HEK293 (cell line): ENCODE data around the gene LSM3.

Experiments used
- CTCF ChIA-PET: fragments of 350-600 bp; formaldehyde crosslinking; extraction: SDS; loops from one replicate; lab custom pipeline; 2021; ENCODE audit warnings: antibody characterized with exemption; lab: Yijun Ruan, JAX
- POLR2A ChIA-PET: fragments of 300-600 bp; formaldehyde crosslinking; extraction: SDS; loops from one replicate; lab custom pipeline; 2020; ENCODE audit warnings: antibody characterized with exemption, inconsistent platforms; lab: Yijun Ruan, JAX
- H3K27ac ChIP-seq: fragments of 200-500 bp; sonication (Bioruptor generic); 2 replicates; pipeline ENCODE4 v1.5.1; 2014; ENCODE audit warnings: low read depth, low read length, control low read depth, inconsistent platforms; ENCODE audit errors: extremely low read depth
- H3K36me3 ChIP-seq, 2 experiments: fragments of 200-500 bp in 1 of 2; sonication (Bioruptor generic) in 1 of 2; 1 replicate in 1 of 2; 2 replicates in 1 of 2; pipeline ENCODE4 v1.5.1; 2014 to 2017; ENCODE audit warnings: inconsistent platforms in 2 of 2, low read length in 2 of 2; ENCODE audit not compliant: control insufficient read depth in 2 of 2, insufficient read depth in 1 of 2
- H3K4me1 ChIP-seq: fragments of 200-500 bp; sonication (Bioruptor generic); 2 replicates; pipeline ENCODE4 v1.5.1; 2014; ENCODE audit warnings: mild to moderate bottlenecking, low read length, inconsistent platforms; ENCODE audit not compliant: control insufficient read depth, insufficient read depth
- H3K4me3 ChIP-seq: 2 replicates; pipeline ENCODE4 v1.5.1; 2011; ENCODE audit warnings: low read depth, mild to moderate bottlenecking, control low read depth, low read length, moderate library complexity
- H3K9me3 ChIP-seq: fragments of 200-500 bp; sonication (Bioruptor generic); 2 replicates; pipeline ENCODE4 v1.5.1; 2014; ENCODE audit warnings: low read depth, low read length, inconsistent platforms; ENCODE audit not compliant: control insufficient read depth, insufficient read depth
- FEZF1 ChIP-seq: fragments of 450-650 bp; formaldehyde crosslinking; IDR thresholded peaks from 2 replicates; pipeline ENCODE4 v1.5.1; 2016; ENCODE audit warnings: missing biosample characterization, missing genetic modification characterization
- GFI1B ChIP-seq: fragments of 450-650 bp; formaldehyde crosslinking; IDR thresholded peaks from 2 replicates; pipeline ENCODE4 v1.5.1; 2016; ENCODE audit warnings: missing biosample characterization, missing genetic modification characterization
- KLF16 ChIP-seq: fragments of 450-650 bp; formaldehyde crosslinking; IDR thresholded peaks from 2 replicates; pipeline ENCODE4 v1.5.1; 2017; ENCODE audit warnings: missing biosample characterization, missing genetic modification characterization
- MEIS1 ChIP-seq: sonication (generic); formaldehyde crosslinking; IDR thresholded peaks from 2 replicates; pipeline ENCODE4 v1.8.1; 2022; ENCODE audit warnings: missing genetic modification reagents, mild to moderate bottlenecking, borderline replicate concordance
- SP3 ChIP-seq: fragments of 450-650 bp; formaldehyde crosslinking; IDR thresholded peaks from 2 replicates; pipeline ENCODE4 v1.5.1; 2016; ENCODE audit warnings: missing biosample characterization, missing genetic modification characterization
- TCF7L2 ChIP-seq: IDR thresholded peaks from 2 replicates; pipeline ENCODE4 v1.6.1; 2011; ENCODE audit warnings: low read depth, mild to moderate bottlenecking, inconsistent platforms, low read length, moderate library complexity, borderline replicate concordance
- TRIM28 ChIP-seq: IDR thresholded peaks from 2 replicates; pipeline ENCODE4 v1.6.1; 2011; ENCODE audit warnings: low read length, control low read depth, borderline replicate concordance
- ZBTB17 ChIP-seq: fragments of 450-650 bp; formaldehyde crosslinking; IDR thresholded peaks from 2 replicates; pipeline ENCODE4 v1.5.1; 2016; ENCODE audit warnings: missing biosample characterization, missing genetic modification characterization
- ZNF221 ChIP-seq: fragments of 450-650 bp; formaldehyde crosslinking; IDR thresholded peaks from 2 replicates; pipeline ENCODE4 v1.5.1; 2017; ENCODE audit warnings: missing biosample characterization, missing genetic modification characterization, borderline replicate concordance
- ZNF274 ChIP-seq, 2 experiments: fragments of 200-500 bp in 1 of 2; fragments of 450-650 bp in 1 of 2; sonication (Bioruptor generic) in 1 of 2; formaldehyde crosslinking in 1 of 2; IDR thresholded peaks; 2 replicates each; pipeline versions ENCODE4 v1.5.1 to v1.6.1; 2014 to 2016; ENCODE audit warnings: borderline replicate concordance in 1 of 2, inconsistent platforms in 1 of 2, low read length in 1 of 2, missing biosample characterization in 1 of 2, missing genetic modification characterization in 1 of 2
- ZNF544 ChIP-seq: fragments of 450-650 bp; formaldehyde crosslinking; IDR thresholded peaks from 2 replicates; pipeline ENCODE4 v1.5.0; 2017; ENCODE audit warnings: missing biosample characterization, missing genetic modification characterization
- ZNF670 ChIP-seq: fragments of 450-650 bp; formaldehyde crosslinking; IDR thresholded peaks from 2 replicates; pipeline ENCODE4 v1.5.1; 2016; ENCODE audit warnings: missing biosample characterization, missing genetic modification characterization, low read depth
- ZSCAN30 ChIP-seq: fragments of 450-650 bp; IDR thresholded peaks from 2 replicates; pipeline ENCODE4 v1.5.1; 2018; ENCODE audit warnings: missing biosample characterization, mild to moderate bottlenecking, missing genetic modification characterization, moderate library complexity
- TF ChIP-seq, protein P1 (sequence below): fragments of 450-650 bp; formaldehyde crosslinking; IDR thresholded peaks from 2 replicates; pipeline ENCODE4 v1.5.1; 2016; ENCODE audit warnings: missing biosample characterization, missing genetic modification characterization
- TF ChIP-seq, protein P2 (sequence below): fragments of 450-650 bp; formaldehyde crosslinking; IDR thresholded peaks from 2 replicates; pipeline ENCODE4 v1.5.1; 2017; ENCODE audit warnings: missing biosample characterization, missing genetic modification characterization
- TF ChIP-seq, protein P3 (sequence below): sonication (generic); formaldehyde crosslinking; IDR thresholded peaks from 2 replicates; pipeline ENCODE4 v1.8.1; 2022; ENCODE audit warnings: mild to moderate bottlenecking, moderate library complexity, missing genetic modification reagents
- TF ChIP-seq, protein P4 (sequence below): fragments of 450-650 bp; formaldehyde crosslinking; IDR thresholded peaks from 2 replicates; pipeline ENCODE4 v1.5.1; 2017; ENCODE audit warnings: missing biosample characterization, missing genetic modification characterization
- TF ChIP-seq, protein P5 (sequence below): fragments of 450-650 bp; formaldehyde crosslinking; IDR thresholded peaks from 2 replicates; pipeline ENCODE4 v1.5.1; 2017; ENCODE audit warnings: missing biosample characterization, mild to moderate bottlenecking, missing genetic modification characterization, moderate library complexity

The LSM3 gene

DNA sequence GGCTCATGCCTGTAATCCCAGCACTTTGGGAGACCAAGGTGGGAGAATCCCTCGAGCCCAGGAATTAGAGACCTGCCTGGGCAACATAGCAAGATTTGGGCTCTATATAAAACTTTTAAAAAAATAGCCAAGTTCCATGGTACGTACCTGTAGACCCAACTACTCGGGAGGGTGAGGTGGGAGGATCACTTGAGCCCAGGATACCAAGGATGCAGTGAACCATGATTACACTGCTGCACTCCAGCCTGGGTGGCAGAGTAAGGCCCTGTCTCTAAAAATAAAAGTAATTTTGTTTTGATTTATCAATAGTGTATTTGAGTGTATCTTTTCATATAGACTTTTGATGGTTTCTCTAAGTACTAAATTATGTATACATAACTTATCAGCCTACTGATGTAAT is 63.1 kb downstream of the LSM3 start:
- CTCF ChIA-PET, result interaction anchor here (0.6 to 1.2 kb wide), 5 partner anchors 38 to 345 kb away, joined by 3 to 12 read pairs (median 3); no protein-coding TSS in a partner anchor
- Histone ChIP-seq H3K4me3 (no peak overlapping the region), H3K27ac (no peak overlapping the region), H3K9me3 (no peaks in the 10 kb centered on the region), H3K36me3 (no peaks in the 10 kb centered on the region), H3K4me1 (no peaks in the 10 kb centered on the region)
- POLR2A ChIA-PET, result no interaction called here
- TF ChIP-seq KLF16 (tag by site-specific recombination) (no peak), ZNF544 (tag by site-specific recombination) (no peak), TRIM28 (no peak), SP3 (tag by site-specific recombination) (no peak), ZSCAN30 (tag by site-specific recombination) (no peak), MEIS1 (CRISPR knock-in tag) (no peak), ZNF670 (no peak), ZNF274 (IDR thresholded peaks at IDR 0.05; ENCODE audit: low read length) (no peak), ZNF274 (tag by site-specific recombination; IDR thresholded peaks at IDR 0.05; ENCODE audit: borderline replicate concordance) (no peak), GFI1B (no peak), TCF7L2 (no peak), ZBTB17 (tag by site-specific recombination) (no peak), ZNF221 (tag by site-specific recombination) (no peak), FEZF1 (tag by site-specific recombination) (no peak)
- TF ChIP-seq, protein P1, sequence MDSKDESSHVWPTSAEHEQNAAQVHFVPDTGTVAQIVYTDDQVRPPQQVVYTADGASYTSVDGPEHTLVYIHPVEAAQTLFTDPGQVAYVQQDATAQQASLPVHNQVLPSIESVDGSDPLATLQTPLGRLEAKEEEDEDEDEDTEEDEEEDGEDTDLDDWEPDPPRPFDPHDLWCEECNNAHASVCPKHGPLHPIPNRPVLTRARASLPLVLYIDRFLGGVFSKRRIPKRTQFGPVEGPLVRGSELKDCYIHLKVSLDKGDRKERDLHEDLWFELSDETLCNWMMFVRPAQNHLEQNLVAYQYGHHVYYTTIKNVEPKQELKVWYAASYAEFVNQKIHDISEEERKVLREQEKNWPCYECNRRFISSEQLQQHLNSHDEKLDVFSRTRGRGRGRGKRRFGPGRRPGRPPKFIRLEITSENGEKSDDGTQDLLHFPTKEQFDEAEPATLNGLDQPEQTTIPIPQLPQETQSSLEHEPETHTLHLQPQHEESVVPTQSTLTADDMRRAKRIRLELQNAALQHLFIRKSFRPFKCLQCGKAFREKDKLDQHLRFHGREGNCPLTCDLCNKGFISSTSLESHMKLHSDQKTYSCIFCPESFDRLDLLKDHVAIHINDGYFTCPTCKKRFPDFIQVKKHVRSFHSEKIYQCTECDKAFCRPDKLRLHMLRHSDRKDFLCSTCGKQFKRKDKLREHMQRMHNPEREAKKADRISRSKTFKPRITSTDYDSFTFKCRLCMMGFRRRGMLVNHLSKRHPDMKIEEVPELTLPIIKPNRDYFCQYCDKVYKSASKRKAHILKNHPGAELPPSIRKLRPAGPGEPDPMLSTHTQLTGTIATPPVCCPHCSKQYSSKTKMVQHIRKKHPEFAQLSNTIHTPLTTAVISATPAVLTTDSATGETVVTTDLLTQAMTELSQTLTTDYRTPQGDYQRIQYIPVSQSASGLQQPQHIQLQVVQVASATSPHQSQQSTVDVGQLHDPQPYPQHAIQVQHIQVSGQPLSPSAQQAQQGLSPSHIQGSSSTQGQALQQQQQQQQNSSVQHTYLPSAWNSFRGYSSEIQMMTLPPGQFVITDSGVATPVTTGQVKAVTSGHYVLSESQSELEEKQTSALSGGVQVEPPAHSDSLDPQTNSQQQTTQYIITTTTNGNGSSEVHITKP, result no peak
- TF ChIP-seq, protein P2, sequence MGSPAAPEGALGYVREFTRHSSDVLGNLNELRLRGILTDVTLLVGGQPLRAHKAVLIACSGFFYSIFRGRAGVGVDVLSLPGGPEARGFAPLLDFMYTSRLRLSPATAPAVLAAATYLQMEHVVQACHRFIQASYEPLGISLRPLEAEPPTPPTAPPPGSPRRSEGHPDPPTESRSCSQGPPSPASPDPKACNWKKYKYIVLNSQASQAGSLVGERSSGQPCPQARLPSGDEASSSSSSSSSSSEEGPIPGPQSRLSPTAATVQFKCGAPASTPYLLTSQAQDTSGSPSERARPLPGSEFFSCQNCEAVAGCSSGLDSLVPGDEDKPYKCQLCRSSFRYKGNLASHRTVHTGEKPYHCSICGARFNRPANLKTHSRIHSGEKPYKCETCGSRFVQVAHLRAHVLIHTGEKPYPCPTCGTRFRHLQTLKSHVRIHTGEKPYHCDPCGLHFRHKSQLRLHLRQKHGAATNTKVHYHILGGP (tag by site-specific recombination), result no peak
- TF ChIP-seq, protein P3, sequence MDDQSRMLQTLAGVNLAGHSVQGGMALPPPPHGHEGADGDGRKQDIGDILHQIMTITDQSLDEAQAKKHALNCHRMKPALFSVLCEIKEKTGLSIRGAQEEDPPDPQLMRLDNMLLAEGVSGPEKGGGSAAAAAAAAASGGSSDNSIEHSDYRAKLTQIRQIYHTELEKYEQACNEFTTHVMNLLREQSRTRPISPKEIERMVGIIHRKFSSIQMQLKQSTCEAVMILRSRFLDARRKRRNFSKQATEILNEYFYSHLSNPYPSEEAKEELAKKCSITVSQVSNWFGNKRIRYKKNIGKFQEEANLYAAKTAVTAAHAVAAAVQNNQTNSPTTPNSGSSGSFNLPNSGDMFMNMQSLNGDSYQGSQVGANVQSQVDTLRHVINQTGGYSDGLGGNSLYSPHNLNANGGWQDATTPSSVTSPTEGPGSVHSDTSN (CRISPR knock-in tag), result no peak
- TF ChIP-seq, protein P4, sequence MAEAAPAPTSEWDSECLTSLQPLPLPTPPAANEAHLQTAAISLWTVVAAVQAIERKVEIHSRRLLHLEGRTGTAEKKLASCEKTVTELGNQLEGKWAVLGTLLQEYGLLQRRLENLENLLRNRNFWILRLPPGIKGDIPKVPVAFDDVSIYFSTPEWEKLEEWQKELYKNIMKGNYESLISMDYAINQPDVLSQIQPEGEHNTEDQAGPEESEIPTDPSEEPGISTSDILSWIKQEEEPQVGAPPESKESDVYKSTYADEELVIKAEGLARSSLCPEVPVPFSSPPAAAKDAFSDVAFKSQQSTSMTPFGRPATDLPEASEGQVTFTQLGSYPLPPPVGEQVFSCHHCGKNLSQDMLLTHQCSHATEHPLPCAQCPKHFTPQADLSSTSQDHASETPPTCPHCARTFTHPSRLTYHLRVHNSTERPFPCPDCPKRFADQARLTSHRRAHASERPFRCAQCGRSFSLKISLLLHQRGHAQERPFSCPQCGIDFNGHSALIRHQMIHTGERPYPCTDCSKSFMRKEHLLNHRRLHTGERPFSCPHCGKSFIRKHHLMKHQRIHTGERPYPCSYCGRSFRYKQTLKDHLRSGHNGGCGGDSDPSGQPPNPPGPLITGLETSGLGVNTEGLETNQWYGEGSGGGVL, result no peak
- TF ChIP-seq, protein P5, sequence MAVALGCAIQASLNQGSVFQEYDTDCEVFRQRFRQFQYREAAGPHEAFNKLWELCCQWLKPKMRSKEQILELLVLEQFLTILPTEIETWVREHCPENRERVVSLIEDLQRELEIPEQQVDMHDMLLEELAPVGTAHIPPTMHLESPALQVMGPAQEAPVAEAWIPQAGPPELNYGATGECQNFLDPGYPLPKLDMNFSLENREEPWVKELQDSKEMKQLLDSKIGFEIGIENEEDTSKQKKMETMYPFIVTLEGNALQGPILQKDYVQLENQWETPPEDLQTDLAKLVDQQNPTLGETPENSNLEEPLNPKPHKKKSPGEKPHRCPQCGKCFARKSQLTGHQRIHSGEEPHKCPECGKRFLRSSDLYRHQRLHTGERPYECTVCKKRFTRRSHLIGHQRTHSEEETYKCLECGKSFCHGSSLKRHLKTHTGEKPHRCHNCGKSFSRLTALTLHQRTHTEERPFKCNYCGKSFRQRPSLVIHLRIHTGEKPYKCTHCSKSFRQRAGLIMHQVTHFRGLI, result no peak
